Measurements from ENCODE around the gene ZNF280B. TPM values are rescaled to one million over a fixed set of nuclear protein-coding genes. Genes with fewer than 3 reads are reported as not detected.

Gene ZNF280B
- total and polyA plus RNA-seq, 2 experiments from 2014 or later, result 1.5 to 2.6 TPM

DNA sequence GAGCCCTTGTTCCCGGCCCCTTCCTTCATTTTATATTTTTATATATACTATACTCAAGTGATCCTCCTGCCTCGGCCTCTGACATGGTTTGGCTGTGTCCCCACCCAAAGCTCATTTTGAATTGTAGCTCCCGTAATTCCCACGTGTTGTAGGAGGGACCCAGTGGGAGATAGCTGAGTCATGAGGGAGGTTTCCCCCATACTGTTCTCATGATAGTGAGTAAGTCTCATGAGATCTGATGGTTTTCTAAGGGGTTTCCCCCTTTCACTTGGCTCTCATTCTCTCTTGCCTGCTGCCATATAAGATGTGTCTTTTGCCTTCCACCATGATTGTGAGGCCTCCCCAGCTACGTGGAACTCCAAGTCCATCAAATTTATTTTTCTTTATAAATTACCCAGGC, 18.8 kb upstream of the ZNF280B start:
- Histone ChIP-seq H3K9me2 (replicated peaks; ENCODE audit: insufficient read depth) (no peaks in the 10 kb centered on the region), H2AFZ (no peak overlapping the region), H3K36me3 (replicated peaks; ENCODE audit: insufficient read depth, low read depth) (no peaks in the 10 kb centered on the region), H3K27ac (no peak overlapping the region), H3K4me1 (ENCODE audit: insufficient read depth) (no peaks in the 10 kb centered on the region), H3K27me3 (no peaks in the 10 kb centered on the region), H3K4me2 (no peak overlapping the region), H4K20me1 (ENCODE audit: insufficient read depth, poor library complexity, severe bottlenecking) (no peaks in the 10 kb centered on the region), H3K9me3 (ENCODE audit: low read depth) (no peaks in the 10 kb centered on the region), H3K4me3 (no peak overlapping the region), H3K79me2 (no peaks in the 10 kb centered on the region)
- WGBS (ENCODE audit: low lambda C conversion rate, missing lambda C conversion rate), result 79% methylated on average over 5 of the region's 5 CpGs
- TF ChIP-seq EZH2 (IDR thresholded peaks at IDR 0.05; ENCODE audit: borderline replicate concordance) (no peak), EZH2phosphoT487 (IDR thresholded peaks at IDR 0.05; ENCODE audit: low read depth, severe bottlenecking, unreplicated experiment) (no peak), CTCF (IDR thresholded peaks at IDR 0.05; ENCODE audit: poor library complexity) (no peak)
- no peak for DNase-seq (ENCODE audit: low spot score)

DNA sequence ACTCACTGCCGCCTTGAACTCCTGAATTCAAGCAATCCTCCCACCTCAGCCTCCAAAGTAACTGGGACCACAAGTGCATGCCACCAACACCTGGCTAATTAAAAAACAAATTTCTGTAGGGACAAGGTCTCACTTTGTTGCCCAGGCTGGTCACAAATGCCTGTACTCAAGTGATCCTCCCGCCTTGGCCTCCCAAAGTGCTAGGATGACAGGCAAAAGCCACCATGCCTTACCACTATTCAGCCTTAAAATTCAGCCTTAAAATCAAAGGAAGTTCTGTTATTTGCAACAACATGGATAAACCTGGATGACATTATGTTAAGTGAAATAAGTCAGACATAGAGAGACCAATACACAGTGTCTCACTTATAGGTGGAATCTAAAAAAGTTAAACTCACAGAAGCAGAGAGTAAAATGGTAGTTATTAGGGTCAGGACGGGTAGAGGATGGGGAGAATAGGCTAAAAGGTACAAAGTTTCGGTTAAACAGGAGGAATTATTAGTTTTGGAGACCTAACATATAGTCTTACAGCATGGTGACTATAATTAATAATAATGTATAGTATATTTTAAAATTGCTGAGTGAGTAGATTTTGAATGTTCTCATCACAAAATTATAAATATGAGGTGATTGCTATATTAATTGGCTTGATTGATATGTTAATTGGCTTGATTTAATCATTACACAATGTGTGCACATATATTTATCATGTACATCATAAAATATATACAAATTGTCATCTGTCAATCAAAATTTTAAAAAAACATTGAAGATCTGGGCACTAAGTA, 17.8 kb upstream of the ZNF280B start:
- no peak for TF ChIP-seq EZH2phosphoT487 (IDR thresholded peaks at IDR 0.05; ENCODE audit: low read depth, severe bottlenecking, unreplicated experiment)
- no peak for TF ChIP-seq EZH2 (IDR thresholded peaks at IDR 0.05; ENCODE audit: borderline replicate concordance)
- TF ChIP-seq CTCF (IDR thresholded peaks at IDR 0.05; ENCODE audit: poor library complexity), result no peak
- no peak for DNase-seq (ENCODE audit: low spot score)
- no peaks in the 10 kb centered on the region for H3K27me3 ChIP-seq
- no peak overlapping the region for H3K27ac ChIP-seq
- no peak overlapping the region for H3K4me2 ChIP-seq
- H3K9me2 ChIP-seq (replicated peaks; ENCODE audit: insufficient read depth), result no peaks in the 10 kb centered on the region
- WGBS (ENCODE audit: low lambda C conversion rate, missing lambda C conversion rate), result 84% methylated on average over 4 of the region's 4 CpGs
- H4K20me1 ChIP-seq (ENCODE audit: insufficient read depth, poor library complexity, severe bottlenecking), result no peaks in the 10 kb centered on the region
- no peaks in the 10 kb centered on the region for H3K9me3 ChIP-seq (ENCODE audit: low read depth)
- no peak overlapping the region for H3K4me3 ChIP-seq
- no peaks in the 10 kb centered on the region for H3K4me1 ChIP-seq (ENCODE audit: insufficient read depth)
- H3K36me3 ChIP-seq (replicated peaks; ENCODE audit: insufficient read depth, low read depth), result no peaks in the 10 kb centered on the region
- no peaks in the 10 kb centered on the region for H3K79me2 ChIP-seq
- no peak overlapping the region for H2AFZ ChIP-seq

- 88% methylated on average over 6 of the region's 6 CpGs for WGBS (ENCODE audit: low lambda C conversion rate, missing lambda C conversion rate)
- no peaks in the 10 kb centered on the region for H4K20me1 ChIP-seq (ENCODE audit: insufficient read depth, poor library complexity, severe bottlenecking)
- TF ChIP-seq EZH2 (IDR thresholded peaks at IDR 0.05; ENCODE audit: borderline replicate concordance) (no peak), EZH2phosphoT487 (IDR thresholded peaks at IDR 0.05; ENCODE audit: low read depth, severe bottlenecking, unreplicated experiment) (no peak), CTCF (IDR thresholded peaks at IDR 0.05; ENCODE audit: poor library complexity) (no peak)
- no peaks in the 10 kb centered on the region for H3K27me3 ChIP-seq
- no peaks in the 10 kb centered on the region for H3K79me2 ChIP-seq
- no peaks in the 10 kb centered on the region for H3K9me3 ChIP-seq (ENCODE audit: low read depth)
- no peaks in the 10 kb centered on the region for H3K4me1 ChIP-seq (ENCODE audit: insufficient read depth)
- H3K27ac ChIP-seq, result no peak overlapping the region
- no peak overlapping the region for H2AFZ ChIP-seq
- no peaks in the 10 kb centered on the region for H3K36me3 ChIP-seq (replicated peaks; ENCODE audit: insufficient read depth, low read depth)
- H3K4me2 ChIP-seq, result no peak overlapping the region
- no peak overlapping the region for H3K4me3 ChIP-seq
- no peaks in the 10 kb centered on the region for H3K9me2 ChIP-seq (replicated peaks; ENCODE audit: insufficient read depth)
- DNase-seq (ENCODE audit: low spot score), result no peak
Measured at GRCh38 chr22:22523494-22523893, 15.0 kb upstream of the ZNF280B start.

Measured in hepatocyte (in vitro differentiated cells).